ENCODE results near the gene P4HA2. TPM values are rescaled to one million over a fixed set of nuclear protein-coding genes. Genes with fewer than 3 reads are reported as not detected.

The P4HA2 gene
- total RNA-seq, 2 experiments from 2014 or later = not detected

GRCh38 chr5:132204371-132205135, 23.1 kb downstream of the P4HA2 start:
- Mint-ChIP-seq H3K4me1 (ENCODE audit: low read depth) (no peaks in the 10 kb centered on the region), H3K9me3 (no peaks in the 10 kb centered on the region), H3K36me3 (ENCODE audit: low read depth) (no peaks in the 10 kb centered on the region), H3K27me3 (no peaks in the 10 kb centered on the region), H3K4me3 (no peak overlapping the region), H3K27ac (no peak overlapping the region)
- ChIA-PET CTCF (no interaction called here), POLR2A (no interaction called here)
- H3K9me3 ChIP-seq (ENCODE audit: control insufficient read depth in 1 of 2, insufficient read depth in 1 of 2, low read length in 2 of 2) = no peaks in the 10 kb centered on the region
- no peaks in the 10 kb centered on the region for H3K36me3 ChIP-seq (ENCODE audit: insufficient read depth, low read length)
- no peak for DNase-seq
- intact Hi-C loops (cut with DNase I, micrococcal nuclease) = no loop called here
- H3K4me1 ChIP-seq (ENCODE audit: insufficient read depth, low read length) = no peaks in the 10 kb centered on the region
- no peak for TF ChIP-seq CTCF (IDR thresholded peaks at IDR 0.05)
- ATAC-seq (ENCODE audit: poor library complexity) = no peak
- H3K27me3 ChIP-seq (ENCODE audit: control insufficient read depth in 1 of 2, insufficient read depth in 2 of 2, low read length in 2 of 2) = no peaks in the 10 kb centered on the region
- H3K27ac ChIP-seq (ENCODE audit: low read depth in 1 of 2, low read length in 2 of 2) = no peak overlapping the region
- no peak overlapping the region for H3K4me3 ChIP-seq (ENCODE audit: low read length)

GRCh38 chr5:132203916-132204315, 23.7 kb downstream of the P4HA2 start:
- ChIA-PET CTCF (no interaction called here), POLR2A (no interaction called here)
- ATAC-seq (ENCODE audit: poor library complexity) (no peak), DNase-seq (no peak)
- H3K4me3 Mint-ChIP-seq = no peak overlapping the region
- Histone ChIP-seq H3K27ac (ENCODE audit: low read depth in 1 of 2, low read length in 2 of 2) (no peak overlapping the region), H3K4me1 (ENCODE audit: insufficient read depth, low read length) (no peaks in the 10 kb centered on the region), H3K36me3 (ENCODE audit: insufficient read depth, low read length) (no peaks in the 10 kb centered on the region), H3K9me3 (ENCODE audit: control insufficient read depth in 1 of 2, insufficient read depth in 1 of 2, low read length in 2 of 2) (no peaks in the 10 kb centered on the region), H3K27me3 (ENCODE audit: control insufficient read depth in 1 of 2, insufficient read depth in 2 of 2, low read length in 2 of 2) (no peaks in the 10 kb centered on the region), H3K4me3 (ENCODE audit: low read length) (no peak overlapping the region)
- TF ChIP-seq CTCF (IDR thresholded peaks at IDR 0.05) = no peak
- no peaks in the 10 kb centered on the region for H3K36me3 Mint-ChIP-seq (ENCODE audit: low read depth)
- H3K4me1 Mint-ChIP-seq (ENCODE audit: low read depth) = no peaks in the 10 kb centered on the region
- H3K27ac Mint-ChIP-seq = no peak overlapping the region
- intact Hi-C loops (cut with DNase I, micrococcal nuclease) = no loop called here
- H3K27me3 Mint-ChIP-seq = no peaks in the 10 kb centered on the region
- H3K9me3 Mint-ChIP-seq = no peaks in the 10 kb centered on the region

GRCh38 chr5:132203464-132203818, 24.2 kb downstream of the P4HA2 start:
- CTCF ChIA-PET = no interaction called here

More at GRCh38 chr5:132203464-132203818, 24.2 kb downstream of the P4HA2 start:
- intact Hi-C loops (cut with DNase I, micrococcal nuclease) = no loop called here
- ATAC-seq (ENCODE audit: poor library complexity) = no peak
- Mint-ChIP-seq H3K4me1 (ENCODE audit: low read depth) (no peaks in the 10 kb centered on the region), H3K36me3 (ENCODE audit: low read depth) (no peaks in the 10 kb centered on the region), H3K4me3 (no peak overlapping the region), H3K27me3 (no peaks in the 10 kb centered on the region), H3K9me3 (no peaks in the 10 kb centered on the region), H3K27ac (no peak overlapping the region)
- TF ChIP-seq CTCF (IDR thresholded peaks at IDR 0.05) = no peak
- POLR2A ChIA-PET = no interaction called here
- no peak overlapping the region for H3K27ac ChIP-seq (ENCODE audit: low read depth in 1 of 2, low read length in 2 of 2)
- no peak overlapping the region for H3K4me3 ChIP-seq (ENCODE audit: low read length)
- H3K4me1 ChIP-seq (ENCODE audit: insufficient read depth, low read length) = no peaks in the 10 kb centered on the region
- no peaks in the 10 kb centered on the region for H3K9me3 ChIP-seq (ENCODE audit: control insufficient read depth in 1 of 2, insufficient read depth in 1 of 2, low read length in 2 of 2)
- no peaks in the 10 kb centered on the region for H3K27me3 ChIP-seq (ENCODE audit: control insufficient read depth in 1 of 2, insufficient read depth in 2 of 2, low read length in 2 of 2)
- no peaks in the 10 kb centered on the region for H3K36me3 ChIP-seq (ENCODE audit: insufficient read depth, low read length)
- no peak for DNase-seq
